ENCODE data around the gene ZBED2. TPM values are rescaled to one million over a fixed set of nuclear protein-coding genes. Genes with fewer than 3 reads are reported as not detected.

ZBED2 gene
- polyA plus RNA-seq, 1 experiment, result not detected

GRCh38 chr3:111605018-111605417, 9.9 kb upstream of the ZBED2 start:
- H3K36me3 ChIP-seq (ENCODE audit: control insufficient read depth, insufficient read depth, low read length), result no peaks in the 10 kb centered on the region
- H3K4me3 ChIP-seq (ENCODE audit: low read depth, low read length), result no peak overlapping the region
- TF ChIP-seq, protein P1, sequence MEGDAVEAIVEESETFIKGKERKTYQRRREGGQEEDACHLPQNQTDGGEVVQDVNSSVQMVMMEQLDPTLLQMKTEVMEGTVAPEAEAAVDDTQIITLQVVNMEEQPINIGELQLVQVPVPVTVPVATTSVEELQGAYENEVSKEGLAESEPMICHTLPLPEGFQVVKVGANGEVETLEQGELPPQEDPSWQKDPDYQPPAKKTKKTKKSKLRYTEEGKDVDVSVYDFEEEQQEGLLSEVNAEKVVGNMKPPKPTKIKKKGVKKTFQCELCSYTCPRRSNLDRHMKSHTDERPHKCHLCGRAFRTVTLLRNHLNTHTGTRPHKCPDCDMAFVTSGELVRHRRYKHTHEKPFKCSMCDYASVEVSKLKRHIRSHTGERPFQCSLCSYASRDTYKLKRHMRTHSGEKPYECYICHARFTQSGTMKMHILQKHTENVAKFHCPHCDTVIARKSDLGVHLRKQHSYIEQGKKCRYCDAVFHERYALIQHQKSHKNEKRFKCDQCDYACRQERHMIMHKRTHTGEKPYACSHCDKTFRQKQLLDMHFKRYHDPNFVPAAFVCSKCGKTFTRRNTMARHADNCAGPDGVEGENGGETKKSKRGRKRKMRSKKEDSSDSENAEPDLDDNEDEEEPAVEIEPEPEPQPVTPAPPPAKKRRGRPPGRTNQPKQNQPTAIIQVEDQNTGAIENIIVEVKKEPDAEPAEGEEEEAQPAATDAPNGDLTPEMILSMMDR (IDR thresholded peaks at IDR 0.05; ENCODE audit: insufficient read depth, low read depth, low read length), result no peak
- H3K27me3 ChIP-seq (ENCODE audit: control insufficient read depth, insufficient read depth, low read length), result no peaks in the 10 kb centered on the region
- POLR2A ChIA-PET, result no interaction called here
- no peak for DNase-seq (ENCODE audit: low read depth)
- CTCF ChIA-PET, result interaction anchor here (0.7 to 1.3 kb wide), 2 partner anchors 9 to 670 kb away, joined by 3 to 4 read pairs; no protein-coding TSS in a partner anchor

DNA sequence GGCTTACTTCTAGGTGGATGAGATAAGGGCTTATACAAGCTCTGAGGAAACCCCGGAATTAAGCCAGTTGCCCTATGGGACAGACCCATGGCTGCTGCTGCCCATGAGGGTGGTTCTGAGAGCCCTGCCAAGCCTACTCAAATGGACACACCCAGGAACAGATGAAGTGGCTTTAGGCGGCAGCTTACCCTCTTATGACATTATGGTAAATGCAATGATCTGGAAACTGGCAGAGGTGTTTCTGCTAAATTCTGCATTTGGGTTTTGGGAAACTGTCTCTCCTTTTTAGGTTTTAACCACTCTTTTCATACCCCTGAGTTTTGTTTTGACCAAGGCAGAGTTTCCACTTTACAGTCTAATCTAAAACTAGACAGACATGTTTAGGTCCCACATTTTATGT, 9.0 kb upstream of the ZBED2 start:
- H3K4me3 ChIP-seq (ENCODE audit: low read depth, low read length), result no peak overlapping the region
- H3K36me3 ChIP-seq (ENCODE audit: control insufficient read depth, insufficient read depth, low read length), result no peaks in the 10 kb centered on the region
- no peaks in the 10 kb centered on the region for H3K27me3 ChIP-seq (ENCODE audit: control insufficient read depth, insufficient read depth, low read length)
- ChIA-PET CTCF (interaction anchor here (1.3 kb wide), 1 partner anchor 9 kb away, joined by 4 read pairs; no protein-coding TSS in a partner anchor), POLR2A (no interaction called here)
- DNase-seq (ENCODE audit: low read depth), result no peak
- TF ChIP-seq, protein P1 (IDR thresholded peaks at IDR 0.05; ENCODE audit: insufficient read depth, low read depth, low read length), result no peak

GRCh38 chr3:111603679-111604078, 8.5 kb upstream of the ZBED2 start:
- DNase-seq (ENCODE audit: low read depth), result no peak
- H3K36me3 ChIP-seq (ENCODE audit: control insufficient read depth, insufficient read depth, low read length), result no peaks in the 10 kb centered on the region
- ChIA-PET POLR2A (no interaction called here), CTCF (no interaction called here)
- TF ChIP-seq, protein P1 (IDR thresholded peaks at IDR 0.05; ENCODE audit: insufficient read depth, low read depth, low read length), result no peak
- H3K27me3 ChIP-seq (ENCODE audit: control insufficient read depth, insufficient read depth, low read length), result no peaks in the 10 kb centered on the region
- H3K4me3 ChIP-seq (ENCODE audit: low read depth, low read length), result no peak overlapping the region

- no peak for DNase-seq (ENCODE audit: low read depth)
- ChIA-PET CTCF (interaction anchor here (1.2 to 1.3 kb wide), 2 partner anchors 11 to 16 kb away, joined by 3 read pairs; no protein-coding TSS in a partner anchor), POLR2A (no interaction called here)
- TF ChIP-seq, protein P1 (IDR thresholded peaks at IDR 0.05; ENCODE audit: insufficient read depth, low read depth, low read length), result no peak
- no peak overlapping the region for H3K4me3 ChIP-seq (ENCODE audit: low read depth, low read length)
- no peaks in the 10 kb centered on the region for H3K27me3 ChIP-seq (ENCODE audit: control insufficient read depth, insufficient read depth, low read length)
- H3K36me3 ChIP-seq (ENCODE audit: control insufficient read depth, insufficient read depth, low read length), result no peaks in the 10 kb centered on the region
These were observed 6.7 kb upstream of the ZBED2 start for GRCh38 chr3:111601810-111602209.

DNA sequence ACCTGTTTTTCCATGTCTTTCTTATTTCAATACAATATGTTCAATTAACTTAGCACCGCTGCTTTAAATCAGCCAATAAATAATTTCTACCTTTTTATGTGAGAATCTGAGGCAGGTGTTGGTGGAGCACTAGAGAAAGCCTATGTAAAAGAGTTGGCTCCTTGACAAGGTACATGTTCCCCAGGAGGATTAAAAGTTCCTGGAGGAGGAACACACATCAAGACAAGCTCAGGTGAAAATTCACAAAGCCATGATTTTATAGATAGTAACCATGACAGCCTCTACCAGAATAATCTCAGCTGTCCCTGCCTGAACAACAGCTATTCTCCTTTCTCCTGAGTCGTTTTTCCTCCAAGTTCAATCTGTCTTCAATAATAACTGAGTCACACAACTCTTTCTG, 3.4 kb upstream of the ZBED2 start:
- ChIA-PET CTCF (interaction anchor here (1.7 kb wide), 1 partner anchor 8 kb away, joined by 4 read pairs; no protein-coding TSS in a partner anchor), POLR2A (no interaction called here)
- DNase-seq (ENCODE audit: low read depth), result no peak
- Histone ChIP-seq H3K36me3 (ENCODE audit: control insufficient read depth, insufficient read depth, low read length) (no peaks in the 10 kb centered on the region), H3K4me3 (ENCODE audit: low read depth, low read length) (no peak overlapping the region), H3K27me3 (ENCODE audit: control insufficient read depth, insufficient read depth, low read length) (no peaks in the 10 kb centered on the region)
- TF ChIP-seq, protein P1 (IDR thresholded peaks at IDR 0.05; ENCODE audit: insufficient read depth, low read depth, low read length), result no peak
